Keratinocyte (primary cell): ENCODE measurements around the gene ASTN2. TPM values are rescaled to one million over a fixed set of nuclear protein-coding genes. Genes with fewer than 3 reads are reported as not detected.

Source experiments
- DNase-seq: peaks from one replicate; pipeline ENCODE4 v3.0.0-alpha.2; 2011; ENCODE audit warnings: low read depth, missing footprints, low spot score
- FAIRE-seq: peaks from 2 replicates; lab custom pipeline; 2011; peaks lifted over from hg19 to GRCh38; lab: Jason Lieb, UNC
- H2AFZ ChIP-seq: 2 replicates; pipeline ENCODE4 v1.6.0; 2012; ENCODE audit warnings: low read length, control low read depth, inconsistent platforms; ENCODE audit not compliant: control insufficient read depth
- H3K27ac ChIP-seq: 2 replicates; pipeline ENCODE4 v1.5.1; 2011; ENCODE audit warnings: low read length; ENCODE audit not compliant: control insufficient read depth, insufficient read depth
- H3K27me3 ChIP-seq: 3 replicates; pipeline ENCODE4 v1.6.0; 2011; ENCODE audit warnings: low read length; ENCODE audit not compliant: control insufficient read depth, insufficient read depth; ENCODE audit errors: extremely low read depth
- H3K36me3 ChIP-seq, 2 experiments: 2 replicates in 1 of 2; 3 replicates in 1 of 2; pipeline ENCODE4 v1.5.1; 2011; ENCODE audit warnings: low read length in 2 of 2, mild to moderate bottlenecking in 1 of 2; ENCODE audit not compliant: control insufficient read depth in 2 of 2, insufficient read depth in 2 of 2; ENCODE audit errors: extremely low read depth in 1 of 2
- H3K4me1 ChIP-seq: 3 replicates; pipeline ENCODE4 v1.5.1; 2011; ENCODE audit warnings: low read length; ENCODE audit not compliant: control insufficient read depth, insufficient read depth; ENCODE audit errors: extremely low read depth
- H3K4me2 ChIP-seq: 3 replicates; pipeline ENCODE4 v1.6.0; 2011; ENCODE audit warnings: low read depth, low read length; ENCODE audit not compliant: control insufficient read depth, insufficient read depth; ENCODE audit errors: extremely low read depth
- H3K4me3 ChIP-seq, 3 experiments: fragments of 200-600 bp in 1 of 3; sonication (generic) in 1 of 3; 2 replicates in 2 of 3; 3 replicates in 1 of 3; pipeline ENCODE4 v1.5.1; 2011 to 2016; ENCODE audit warnings: low read length in 3 of 3, mild to moderate bottlenecking in 3 of 3, control low read depth in 2 of 3, inconsistent platforms in 1 of 3, low read depth in 1 of 3, mixed read lengths in 1 of 3, mixed run types in 1 of 3, moderate library complexity in 1 of 3; ENCODE audit not compliant: control insufficient read depth in 2 of 3, insufficient read depth in 2 of 3; ENCODE audit errors: extremely low read depth in 1 of 3
- H3K79me2 ChIP-seq: 2 replicates; pipeline ENCODE4 v1.6.0; 2012; ENCODE audit warnings: low read length; ENCODE audit not compliant: control insufficient read depth, insufficient read depth
- H3K9ac ChIP-seq: 3 replicates; pipeline ENCODE4 v1.6.0; 2011; ENCODE audit warnings: low read length; ENCODE audit not compliant: control insufficient read depth, insufficient read depth; ENCODE audit errors: extremely low read depth
- H3K9me1 ChIP-seq: 3 replicates; pipeline ENCODE4 v1.6.0; 2011; ENCODE audit warnings: low read length; ENCODE audit not compliant: control insufficient read depth, insufficient read depth; ENCODE audit errors: extremely low read depth
- H3K9me3 ChIP-seq: 2 replicates; pipeline ENCODE4 v1.5.1; 2012; ENCODE audit warnings: low read depth, low read length; ENCODE audit not compliant: control insufficient read depth
- H4K20me1 ChIP-seq: 3 replicates; pipeline ENCODE4 v1.6.0; 2011; ENCODE audit warnings: low read length; ENCODE audit not compliant: control insufficient read depth, insufficient read depth; ENCODE audit errors: extremely low read depth
- EZH2 ChIP-seq: IDR thresholded peaks from one replicate; pipeline ENCODE4 v1.6.1; 2012; ENCODE audit warnings: inconsistent platforms, mild to moderate bottlenecking, low read length, moderate library complexity
- dilution Hi-C: fragments of 300-500 bp; cut with MboI; formaldehyde crosslinking; loops from one replicate; pipeline ENCODE4 v1.7.0; 2020; ENCODE audit warnings: low sequenced_read_pairs; ENCODE audit not compliant: extremely low pct_ligation_motif_present
- polyA plus RNA-seq, 5 experiments: library from polyadenylated mRNA; depleted of rRNA in 3 of 5; stranded (reverse) in 3 of 5; stranded (forward) in 1 of 5; unstranded in 1 of 5; fragments of >200 nt; gene quantifications; 1 replicate in 1 of 5; 2 replicates in 3 of 5; 3 replicates in 1 of 5; pipeline versions ENCODE4 v1.2.1 to v1.2.3, GENCODE V29; 2011 to 2012; ENCODE audit warnings: missing spikeins in 2 of 5, low read depth in 1 of 5, low replicate concordance in 1 of 5
- TF ChIP-seq, protein P1 (sequence below), 3 experiments: IDR thresholded peaks in 1 of 3; conservative IDR thresholded peaks in 1 of 3; optimal IDR thresholded peaks in 1 of 3; 2 replicates in 2 of 3; 3 replicates in 1 of 3; pipeline versions ENCODE3 to v1.5.1; 2011; ENCODE audit warnings: low read length in 3 of 3, mild to moderate bottlenecking in 3 of 3, moderate library complexity in 2 of 3, control low read depth in 1 of 3, inconsistent platforms in 1 of 3; ENCODE audit not compliant: insufficient read depth in 2 of 3; ENCODE audit errors: extremely low read depth in 1 of 3

The ASTN2 gene
- polyA plus RNA-seq, 1 donor (not counting 4 experiments of a cell fraction or from before 2014, with no cell fraction given) = 0.31 TPM

GRCh38 chr9:116721944-116722343 is 692.9 kb downstream of the ASTN2 start:
- Histone ChIP-seq H3K9me3 (no peaks in the 10 kb centered on the region), H2AFZ (no peak overlapping the region), H3K4me1 (no peaks in the 10 kb centered on the region), H3K4me3 (no peak overlapping the region), H3K27ac (no peak overlapping the region), H3K9me1 (no peaks in the 10 kb centered on the region), H3K79me2 (no peaks in the 10 kb centered on the region), H3K4me2 (no peak overlapping the region), H3K9ac (no peak overlapping the region), H3K27me3 (no peaks in the 10 kb centered on the region), H3K36me3 (no peaks in the 10 kb centered on the region), H4K20me1 (no peaks in the 10 kb centered on the region)
- DNase-seq = no peak
- no peak for TF ChIP-seq EZH2
- TF ChIP-seq, protein P1, sequence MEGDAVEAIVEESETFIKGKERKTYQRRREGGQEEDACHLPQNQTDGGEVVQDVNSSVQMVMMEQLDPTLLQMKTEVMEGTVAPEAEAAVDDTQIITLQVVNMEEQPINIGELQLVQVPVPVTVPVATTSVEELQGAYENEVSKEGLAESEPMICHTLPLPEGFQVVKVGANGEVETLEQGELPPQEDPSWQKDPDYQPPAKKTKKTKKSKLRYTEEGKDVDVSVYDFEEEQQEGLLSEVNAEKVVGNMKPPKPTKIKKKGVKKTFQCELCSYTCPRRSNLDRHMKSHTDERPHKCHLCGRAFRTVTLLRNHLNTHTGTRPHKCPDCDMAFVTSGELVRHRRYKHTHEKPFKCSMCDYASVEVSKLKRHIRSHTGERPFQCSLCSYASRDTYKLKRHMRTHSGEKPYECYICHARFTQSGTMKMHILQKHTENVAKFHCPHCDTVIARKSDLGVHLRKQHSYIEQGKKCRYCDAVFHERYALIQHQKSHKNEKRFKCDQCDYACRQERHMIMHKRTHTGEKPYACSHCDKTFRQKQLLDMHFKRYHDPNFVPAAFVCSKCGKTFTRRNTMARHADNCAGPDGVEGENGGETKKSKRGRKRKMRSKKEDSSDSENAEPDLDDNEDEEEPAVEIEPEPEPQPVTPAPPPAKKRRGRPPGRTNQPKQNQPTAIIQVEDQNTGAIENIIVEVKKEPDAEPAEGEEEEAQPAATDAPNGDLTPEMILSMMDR (optimal IDR thresholded peaks at IDR 0.05 in 1 of 3, IDR thresholded peaks at IDR 0.05 in 1 of 3, conservative IDR thresholded peaks at IDR 0.05 in 1 of 3; ENCODE audit: extremely low read depth in 1 of 3, insufficient read depth in 2 of 3, low read length in 3 of 3) = no peak
- no peak for FAIRE-seq
- dilution Hi-C loops = no loop called here

GRCh38 chr9:116721411-116721810 is 693.4 kb downstream of the ASTN2 start:
- Histone ChIP-seq H2AFZ (no peak overlapping the region), H3K4me1 (no peaks in the 10 kb centered on the region), H3K79me2 (no peaks in the 10 kb centered on the region), H3K9me3 (no peaks in the 10 kb centered on the region), H3K27me3 (no peaks in the 10 kb centered on the region), H3K27ac (no peak overlapping the region), H3K9ac (no peak overlapping the region), H4K20me1 (no peaks in the 10 kb centered on the region), H3K36me3 (no peaks in the 10 kb centered on the region), H3K9me1 (no peaks in the 10 kb centered on the region), H3K4me2 (no peak overlapping the region), H3K4me3 (no peak overlapping the region)
- FAIRE-seq = no peak
- TF ChIP-seq, protein P1 (optimal IDR thresholded peaks at IDR 0.05 in 1 of 3, IDR thresholded peaks at IDR 0.05 in 1 of 3, conservative IDR thresholded peaks at IDR 0.05 in 1 of 3; ENCODE audit: extremely low read depth in 1 of 3, insufficient read depth in 2 of 3, low read length in 3 of 3) = no peak
- DNase-seq = no peak
- dilution Hi-C loops = no loop called here
